Keratinocyte (primary cell): ENCODE data around the gene ZNF407. TPM values are rescaled to one million over a fixed set of nuclear protein-coding genes. Genes with fewer than 3 reads are reported as not detected.

Source experiments
- DNase-seq: peaks from one replicate; pipeline ENCODE4 v3.0.0-alpha.2; 2011; ENCODE audit warnings: low read depth, missing footprints, low spot score
- FAIRE-seq: peaks from 2 replicates; lab custom pipeline; 2011; peaks lifted over from hg19 to GRCh38; lab: Jason Lieb, UNC
- H2AFZ ChIP-seq: 2 replicates; pipeline ENCODE4 v1.6.0; 2012; ENCODE audit warnings: low read length, control low read depth, inconsistent platforms; ENCODE audit not compliant: control insufficient read depth
- H3K27ac ChIP-seq: 2 replicates; pipeline ENCODE4 v1.5.1; 2011; ENCODE audit warnings: low read length; ENCODE audit not compliant: control insufficient read depth, insufficient read depth
- H3K27me3 ChIP-seq: 3 replicates; pipeline ENCODE4 v1.6.0; 2011; ENCODE audit warnings: low read length; ENCODE audit not compliant: control insufficient read depth, insufficient read depth; ENCODE audit errors: extremely low read depth
- H3K36me3 ChIP-seq, 2 experiments: 2 replicates in 1 of 2; 3 replicates in 1 of 2; pipeline ENCODE4 v1.5.1; 2011; ENCODE audit warnings: low read length in 2 of 2, mild to moderate bottlenecking in 1 of 2; ENCODE audit not compliant: control insufficient read depth in 2 of 2, insufficient read depth in 2 of 2; ENCODE audit errors: extremely low read depth in 1 of 2
- H3K4me1 ChIP-seq: 3 replicates; pipeline ENCODE4 v1.5.1; 2011; ENCODE audit warnings: low read length; ENCODE audit not compliant: control insufficient read depth, insufficient read depth; ENCODE audit errors: extremely low read depth
- H3K4me2 ChIP-seq: 3 replicates; pipeline ENCODE4 v1.6.0; 2011; ENCODE audit warnings: low read depth, low read length; ENCODE audit not compliant: control insufficient read depth, insufficient read depth; ENCODE audit errors: extremely low read depth
- H3K4me3 ChIP-seq, 3 experiments: fragments of 200-600 bp in 1 of 3; sonication (generic) in 1 of 3; 2 replicates in 2 of 3; 3 replicates in 1 of 3; pipeline ENCODE4 v1.5.1; 2011 to 2016; ENCODE audit warnings: low read length in 3 of 3, mild to moderate bottlenecking in 3 of 3, control low read depth in 2 of 3, inconsistent platforms in 1 of 3, low read depth in 1 of 3, mixed read lengths in 1 of 3, mixed run types in 1 of 3, moderate library complexity in 1 of 3; ENCODE audit not compliant: control insufficient read depth in 2 of 3, insufficient read depth in 2 of 3; ENCODE audit errors: extremely low read depth in 1 of 3
- H3K79me2 ChIP-seq: 2 replicates; pipeline ENCODE4 v1.6.0; 2012; ENCODE audit warnings: low read length; ENCODE audit not compliant: control insufficient read depth, insufficient read depth
- H3K9ac ChIP-seq: 3 replicates; pipeline ENCODE4 v1.6.0; 2011; ENCODE audit warnings: low read length; ENCODE audit not compliant: control insufficient read depth, insufficient read depth; ENCODE audit errors: extremely low read depth
- H3K9me1 ChIP-seq: 3 replicates; pipeline ENCODE4 v1.6.0; 2011; ENCODE audit warnings: low read length; ENCODE audit not compliant: control insufficient read depth, insufficient read depth; ENCODE audit errors: extremely low read depth
- H3K9me3 ChIP-seq: 2 replicates; pipeline ENCODE4 v1.5.1; 2012; ENCODE audit warnings: low read depth, low read length; ENCODE audit not compliant: control insufficient read depth
- H4K20me1 ChIP-seq: 3 replicates; pipeline ENCODE4 v1.6.0; 2011; ENCODE audit warnings: low read length; ENCODE audit not compliant: control insufficient read depth, insufficient read depth; ENCODE audit errors: extremely low read depth
- EZH2 ChIP-seq: IDR thresholded peaks from one replicate; pipeline ENCODE4 v1.6.1; 2012; ENCODE audit warnings: inconsistent platforms, mild to moderate bottlenecking, low read length, moderate library complexity
- dilution Hi-C: fragments of 300-500 bp; cut with MboI; formaldehyde crosslinking; loops from one replicate; pipeline ENCODE4 v1.7.0; 2020; ENCODE audit warnings: low sequenced_read_pairs; ENCODE audit not compliant: extremely low pct_ligation_motif_present
- polyA plus RNA-seq, 5 experiments: library from polyadenylated mRNA; depleted of rRNA in 3 of 5; stranded (reverse) in 3 of 5; stranded (forward) in 1 of 5; unstranded in 1 of 5; fragments of >200 nt; gene quantifications; 1 replicate in 1 of 5; 2 replicates in 3 of 5; 3 replicates in 1 of 5; pipeline versions ENCODE4 v1.2.1 to v1.2.3, GENCODE V29; 2011 to 2012; ENCODE audit warnings: missing spikeins in 2 of 5, low read depth in 1 of 5, low replicate concordance in 1 of 5
- TF ChIP-seq, protein P1 (sequence below), 3 experiments: IDR thresholded peaks in 1 of 3; conservative IDR thresholded peaks in 1 of 3; optimal IDR thresholded peaks in 1 of 3; 2 replicates in 2 of 3; 3 replicates in 1 of 3; pipeline versions ENCODE3 to v1.5.1; 2011; ENCODE audit warnings: low read length in 3 of 3, mild to moderate bottlenecking in 3 of 3, moderate library complexity in 2 of 3, control low read depth in 1 of 3, inconsistent platforms in 1 of 3; ENCODE audit not compliant: insufficient read depth in 2 of 3; ENCODE audit errors: extremely low read depth in 1 of 3

Gene ZNF407
- polyA plus RNA-seq, 1 donor (not counting 4 experiments of a cell fraction or from before 2014, with no cell fraction given): 3.8 TPM

DNA sequence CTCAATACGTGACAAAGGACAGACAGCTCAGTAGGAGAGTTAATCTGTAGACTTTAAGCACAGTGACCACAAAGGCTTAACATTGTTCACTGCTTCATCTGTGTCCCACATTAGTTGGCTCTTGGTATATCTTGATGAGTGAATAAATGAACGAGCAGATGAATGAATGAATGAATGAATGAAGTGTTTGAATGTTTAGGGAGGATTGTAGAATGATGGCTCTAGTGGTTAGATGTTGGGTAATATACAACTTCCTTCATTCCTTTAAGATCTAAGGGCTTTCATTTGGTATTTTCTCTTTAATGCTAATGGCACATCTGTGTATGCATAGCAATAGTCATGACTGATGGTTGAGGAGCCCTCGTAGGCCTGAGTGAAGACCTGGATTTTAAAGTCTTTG, 40.5 kb downstream of the ZNF407 start:
- no peaks in the 10 kb centered on the region for H3K27me3 ChIP-seq
- FAIRE-seq (no peak), DNase-seq (no peak)
- no peaks in the 10 kb centered on the region for H4K20me1 ChIP-seq
- no peaks in the 10 kb centered on the region for H3K79me2 ChIP-seq
- no peak overlapping the region for H3K4me3 ChIP-seq
- H3K27ac ChIP-seq: no peak overlapping the region
- H3K4me2 ChIP-seq: no peak overlapping the region
- no peak overlapping the region for H3K9ac ChIP-seq
- dilution Hi-C loops: no loop called here
- TF ChIP-seq, protein P1, sequence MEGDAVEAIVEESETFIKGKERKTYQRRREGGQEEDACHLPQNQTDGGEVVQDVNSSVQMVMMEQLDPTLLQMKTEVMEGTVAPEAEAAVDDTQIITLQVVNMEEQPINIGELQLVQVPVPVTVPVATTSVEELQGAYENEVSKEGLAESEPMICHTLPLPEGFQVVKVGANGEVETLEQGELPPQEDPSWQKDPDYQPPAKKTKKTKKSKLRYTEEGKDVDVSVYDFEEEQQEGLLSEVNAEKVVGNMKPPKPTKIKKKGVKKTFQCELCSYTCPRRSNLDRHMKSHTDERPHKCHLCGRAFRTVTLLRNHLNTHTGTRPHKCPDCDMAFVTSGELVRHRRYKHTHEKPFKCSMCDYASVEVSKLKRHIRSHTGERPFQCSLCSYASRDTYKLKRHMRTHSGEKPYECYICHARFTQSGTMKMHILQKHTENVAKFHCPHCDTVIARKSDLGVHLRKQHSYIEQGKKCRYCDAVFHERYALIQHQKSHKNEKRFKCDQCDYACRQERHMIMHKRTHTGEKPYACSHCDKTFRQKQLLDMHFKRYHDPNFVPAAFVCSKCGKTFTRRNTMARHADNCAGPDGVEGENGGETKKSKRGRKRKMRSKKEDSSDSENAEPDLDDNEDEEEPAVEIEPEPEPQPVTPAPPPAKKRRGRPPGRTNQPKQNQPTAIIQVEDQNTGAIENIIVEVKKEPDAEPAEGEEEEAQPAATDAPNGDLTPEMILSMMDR (optimal IDR thresholded peaks at IDR 0.05 in 1 of 3, IDR thresholded peaks at IDR 0.05 in 1 of 3, conservative IDR thresholded peaks at IDR 0.05 in 1 of 3; ENCODE audit: extremely low read depth in 1 of 3, insufficient read depth in 2 of 3, low read length in 3 of 3): no peak
- no peak for TF ChIP-seq EZH2
- no peak overlapping the region for H2AFZ ChIP-seq
- H3K4me1 ChIP-seq: peaks cover 11% of the 10 kb centered on the region
- H3K9me3 ChIP-seq: no peaks in the 10 kb centered on the region
- peaks cover 0 to 1% of the 10 kb centered on the region in 2 experiments for H3K36me3 ChIP-seq
- no peaks in the 10 kb centered on the region for H3K9me1 ChIP-seq

DNA sequence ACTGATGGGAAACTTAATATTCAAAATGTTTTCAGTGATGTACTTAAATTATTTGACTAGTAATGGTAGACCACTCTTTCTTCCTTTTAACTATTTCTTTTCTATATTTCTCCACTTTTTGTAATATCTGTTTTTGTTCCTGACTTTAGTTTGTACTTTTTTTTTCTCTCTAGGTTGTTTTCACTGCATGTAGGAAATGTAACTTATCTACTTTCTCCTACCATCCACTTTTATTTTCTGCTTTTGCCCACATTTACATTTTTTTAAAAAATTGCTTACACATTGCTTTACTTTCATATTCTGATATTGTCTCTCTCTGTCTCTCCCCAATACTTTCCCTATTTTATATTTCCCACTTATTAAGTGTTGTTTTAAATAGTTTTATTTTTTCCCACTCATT, 47.0 kb downstream of the ZNF407 start:
- Histone ChIP-seq H3K4me2 (no peak overlapping the region), H3K27me3 (no peaks in the 10 kb centered on the region), H3K79me2 (no peaks in the 10 kb centered on the region), H3K4me3 (no peak overlapping the region), H3K4me1 (no peaks in the 10 kb centered on the region), H3K9me3 (no peaks in the 10 kb centered on the region), H3K36me3 (no peaks in the 10 kb centered on the region), H3K9me1 (no peaks in the 10 kb centered on the region), H2AFZ (no peak overlapping the region), H4K20me1 (no peaks in the 10 kb centered on the region), H3K27ac (no peak overlapping the region), H3K9ac (no peak overlapping the region)
- DNase-seq (no peak), FAIRE-seq (no peak)
- TF ChIP-seq, protein P1 (optimal IDR thresholded peaks at IDR 0.05 in 1 of 3, IDR thresholded peaks at IDR 0.05 in 1 of 3, conservative IDR thresholded peaks at IDR 0.05 in 1 of 3; ENCODE audit: extremely low read depth in 1 of 3, insufficient read depth in 2 of 3, low read length in 3 of 3): no peak
- TF ChIP-seq EZH2: no peak
- dilution Hi-C loops: no loop called here
